Measurements from ENCODE around the gene ST7L. TPM values are rescaled to one million over a fixed set of nuclear protein-coding genes. Genes with fewer than 3 reads are reported as not detected.

ST7L gene
- total RNA-seq, 1 donor, result 18.5 TPM

- no peak overlapping the region for H2AFZ ChIP-seq (ENCODE audit: low read length)
- no peaks in the 10 kb centered on the region for H3K27me3 ChIP-seq (ENCODE audit: insufficient read depth, low read length)
- peaks cover 5% of the 10 kb centered on the region for H3K36me3 ChIP-seq (ENCODE audit: insufficient read depth, low read length)
- no peaks in the 10 kb centered on the region for H3K79me2 ChIP-seq (ENCODE audit: insufficient read depth, low read length)
- peaks cover 61% of the 10 kb centered on the region for H3K4me1 ChIP-seq (ENCODE audit: insufficient read depth, low read length)
- no peak overlapping the region for H3K4me3 ChIP-seq (ENCODE audit: insufficient read depth, low read length)
- DNase-seq (ENCODE audit: insufficient read length, low spot score, missing footprints), result no peak
- no peaks in the 10 kb centered on the region for H4K20me1 ChIP-seq (ENCODE audit: insufficient read depth, low read length)
- H3K27ac ChIP-seq (ENCODE audit: low read depth, low read length), result peak overlapping the region; percentile 61
- H3K4me2 ChIP-seq (ENCODE audit: insufficient read depth, low read length), result peak overlapping the region; percentile 17
- no peaks in the 10 kb centered on the region for H3K9me3 ChIP-seq (ENCODE audit: low read depth, low read length)
- TF ChIP-seq, protein P1, sequence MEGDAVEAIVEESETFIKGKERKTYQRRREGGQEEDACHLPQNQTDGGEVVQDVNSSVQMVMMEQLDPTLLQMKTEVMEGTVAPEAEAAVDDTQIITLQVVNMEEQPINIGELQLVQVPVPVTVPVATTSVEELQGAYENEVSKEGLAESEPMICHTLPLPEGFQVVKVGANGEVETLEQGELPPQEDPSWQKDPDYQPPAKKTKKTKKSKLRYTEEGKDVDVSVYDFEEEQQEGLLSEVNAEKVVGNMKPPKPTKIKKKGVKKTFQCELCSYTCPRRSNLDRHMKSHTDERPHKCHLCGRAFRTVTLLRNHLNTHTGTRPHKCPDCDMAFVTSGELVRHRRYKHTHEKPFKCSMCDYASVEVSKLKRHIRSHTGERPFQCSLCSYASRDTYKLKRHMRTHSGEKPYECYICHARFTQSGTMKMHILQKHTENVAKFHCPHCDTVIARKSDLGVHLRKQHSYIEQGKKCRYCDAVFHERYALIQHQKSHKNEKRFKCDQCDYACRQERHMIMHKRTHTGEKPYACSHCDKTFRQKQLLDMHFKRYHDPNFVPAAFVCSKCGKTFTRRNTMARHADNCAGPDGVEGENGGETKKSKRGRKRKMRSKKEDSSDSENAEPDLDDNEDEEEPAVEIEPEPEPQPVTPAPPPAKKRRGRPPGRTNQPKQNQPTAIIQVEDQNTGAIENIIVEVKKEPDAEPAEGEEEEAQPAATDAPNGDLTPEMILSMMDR (IDR thresholded peaks at IDR 0.05; ENCODE audit: extremely low read depth, low read depth, low read length), result no peak
Observed at GRCh38 chr1:112540226-112540794, 78.6 kb downstream of the ST7L start.

DNA sequence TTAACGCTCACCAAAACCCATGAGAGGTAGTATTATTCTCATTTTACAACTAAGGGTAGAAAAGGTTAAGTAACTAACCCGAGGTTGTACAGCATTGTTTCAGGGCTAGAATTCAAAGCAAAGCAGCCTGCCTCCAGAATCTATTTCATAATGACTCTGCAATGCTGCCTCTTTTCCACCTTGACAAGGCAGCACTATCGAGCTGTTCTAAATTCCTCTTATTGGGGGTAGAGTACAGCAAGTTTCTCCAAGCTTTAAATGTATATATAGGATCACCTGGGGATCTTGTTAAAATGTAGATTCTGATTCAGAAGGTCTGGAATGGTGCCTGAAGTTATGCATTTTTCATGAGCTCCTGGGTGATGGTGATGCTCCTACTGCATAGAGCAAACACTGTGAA, 80.1 kb downstream of the ST7L start:
- Histone ChIP-seq H4K20me1 (ENCODE audit: insufficient read depth, low read length) (no peaks in the 10 kb centered on the region), H3K79me2 (ENCODE audit: insufficient read depth, low read length) (no peaks in the 10 kb centered on the region), H3K27ac (ENCODE audit: low read depth, low read length) (no peak overlapping the region), H2AFZ (ENCODE audit: low read length) (no peak overlapping the region), H3K27me3 (ENCODE audit: insufficient read depth, low read length) (no peaks in the 10 kb centered on the region), H3K4me3 (ENCODE audit: insufficient read depth, low read length) (no peak overlapping the region), H3K36me3 (ENCODE audit: insufficient read depth, low read length) (peaks cover 5% of the 10 kb centered on the region), H3K4me1 (ENCODE audit: insufficient read depth, low read length) (peaks cover 56% of the 10 kb centered on the region), H3K9me3 (ENCODE audit: low read depth, low read length) (no peaks in the 10 kb centered on the region), H3K4me2 (ENCODE audit: insufficient read depth, low read length) (no peak overlapping the region)
- TF ChIP-seq, protein P1 (IDR thresholded peaks at IDR 0.05; ENCODE audit: extremely low read depth, low read depth, low read length), result no peak
- no peak for DNase-seq (ENCODE audit: insufficient read length, low spot score, missing footprints)

- Histone ChIP-seq H3K79me2 (ENCODE audit: insufficient read depth, low read length) (no peaks in the 10 kb centered on the region), H3K4me3 (ENCODE audit: insufficient read depth, low read length) (no peak overlapping the region), H3K27ac (ENCODE audit: low read depth, low read length) (peak overlapping the region; percentile 72), H3K4me2 (ENCODE audit: insufficient read depth, low read length) (no peak overlapping the region), H4K20me1 (ENCODE audit: insufficient read depth, low read length) (no peaks in the 10 kb centered on the region), H2AFZ (ENCODE audit: low read length) (no peak overlapping the region), H3K36me3 (ENCODE audit: insufficient read depth, low read length) (peaks cover 5% of the 10 kb centered on the region), H3K27me3 (ENCODE audit: insufficient read depth, low read length) (no peaks in the 10 kb centered on the region), H3K9me3 (ENCODE audit: low read depth, low read length) (no peaks in the 10 kb centered on the region), H3K4me1 (ENCODE audit: insufficient read depth, low read length) (peaks cover 64% of the 10 kb centered on the region)
- TF ChIP-seq, protein P1 (IDR thresholded peaks at IDR 0.05; ENCODE audit: extremely low read depth, low read depth, low read length), result no peak
- DNase-seq (ENCODE audit: insufficient read length, low spot score, missing footprints), result no peak
Observed at GRCh38 chr1:112537456-112537855, 81.5 kb downstream of the ST7L start.

GRCh38 chr1:112536561-112536960, 82.4 kb downstream of the ST7L start:
- no peak for DNase-seq (ENCODE audit: insufficient read length, low spot score, missing footprints)

More at GRCh38 chr1:112536561-112536960, 82.4 kb downstream of the ST7L start:
- Histone ChIP-seq H3K9me3 (ENCODE audit: low read depth, low read length) (no peaks in the 10 kb centered on the region), H3K36me3 (ENCODE audit: insufficient read depth, low read length) (peaks cover 5% of the 10 kb centered on the region), H3K27me3 (ENCODE audit: insufficient read depth, low read length) (no peaks in the 10 kb centered on the region), H3K4me1 (ENCODE audit: insufficient read depth, low read length) (peaks cover 70% of the 10 kb centered on the region), H4K20me1 (ENCODE audit: insufficient read depth, low read length) (no peaks in the 10 kb centered on the region), H2AFZ (ENCODE audit: low read length) (no peak overlapping the region), H3K27ac (ENCODE audit: low read depth, low read length) (peak overlapping the region; percentile 72), H3K4me3 (ENCODE audit: insufficient read depth, low read length) (no peak overlapping the region), H3K79me2 (ENCODE audit: insufficient read depth, low read length) (no peaks in the 10 kb centered on the region), H3K4me2 (ENCODE audit: insufficient read depth, low read length) (peak overlapping the region; percentile 10)
- TF ChIP-seq, protein P1 (IDR thresholded peaks at IDR 0.05; ENCODE audit: extremely low read depth, low read depth, low read length), result no peak

All from osteoblast (primary cell).